ENCODE results near the gene VPS35. TPM values are rescaled to one million over a fixed set of nuclear protein-coding genes. Genes with fewer than 3 reads are reported as not detected.

Gene VPS35
- polyA plus RNA-seq, 1 donor from 2014 or later, result 155 TPM

- TF ChIP-seq EP300 (conservative IDR thresholded peaks at IDR 0.05; ENCODE audit: poor library complexity, severe bottlenecking) (no peak), REST (IDR thresholded peaks at IDR 0.05; ENCODE audit: borderline replicate concordance) (no peak)
- Histone ChIP-seq H3K27ac (ENCODE audit: low read length) (no peak overlapping the region), H4K20me1 (ENCODE audit: insufficient read depth) (no peaks in the 10 kb centered on the region), H3K9ac (ENCODE audit: low read length) (no peak overlapping the region), H3K79me2 (replicated peaks; ENCODE audit: insufficient read depth, low read length) (no peaks in the 10 kb centered on the region), H3K4me2 (ENCODE audit: low read length) (no peak overlapping the region), H3K36me3 (ENCODE audit: insufficient read depth, low read length) (no peaks in the 10 kb centered on the region), H3K9me2 (ENCODE audit: insufficient read depth, low read length) (no peaks in the 10 kb centered on the region), H3K27me3 (ENCODE audit: insufficient read depth, low read depth, low read length) (no peaks in the 10 kb centered on the region), H3K4me3 (ENCODE audit: low read length) (no peak overlapping the region), H2AFZ (ENCODE audit: low read depth, low read length) (no peak overlapping the region), H3F3A (ENCODE audit: insufficient read depth, low read length, poor library complexity, severe bottlenecking) (no peaks in the 10 kb centered on the region), H3K9me3 (ENCODE audit: low read length) (no peaks in the 10 kb centered on the region)
Observed at GRCh38 chr16:46712911-46713310, 23.9 kb upstream of the VPS35 start.

GRCh38 chr16:46711106-46712058, 22.4 kb upstream of the VPS35 start:
- H4K20me1 ChIP-seq (ENCODE audit: insufficient read depth), result no peaks in the 10 kb centered on the region
- H3K9ac ChIP-seq (ENCODE audit: low read length), result no peak overlapping the region
- no peaks in the 10 kb centered on the region for H3K79me2 ChIP-seq (replicated peaks; ENCODE audit: insufficient read depth, low read length)
- no peaks in the 10 kb centered on the region for H3K36me3 ChIP-seq (ENCODE audit: insufficient read depth, low read length)
- TF ChIP-seq REST (IDR thresholded peaks at IDR 0.05; ENCODE audit: borderline replicate concordance) (no peak), SMC3 (conservative IDR thresholded peaks at IDR 0.05; ENCODE audit: poor library complexity) (no peak), MXI1 (conservative IDR thresholded peaks at IDR 0.05; ENCODE audit: poor library complexity, severe bottlenecking) (no peak), EZH2 (IDR thresholded peaks at IDR 0.05; ENCODE audit: borderline replicate concordance, insufficient read depth, low read length, poor library complexity, severe bottlenecking) (no peak), RAD21 (conservative IDR thresholded peaks at IDR 0.05) (no peak), POLR2AphosphoS5 (IDR thresholded peaks at IDR 0.05) (no peak), TAF1 (IDR thresholded peaks at IDR 0.05; ENCODE audit: low read depth) (no peak), CTCF (IDR thresholded peaks at IDR 0.05; ENCODE audit: poor library complexity, severe bottlenecking) (no peak), EP300 (conservative IDR thresholded peaks at IDR 0.05; ENCODE audit: poor library complexity, severe bottlenecking) (no peak)
- H3K9me3 ChIP-seq (ENCODE audit: low read length), result no peaks in the 10 kb centered on the region
- no peaks in the 10 kb centered on the region for H3K9me2 ChIP-seq (ENCODE audit: insufficient read depth, low read length)
- H3K27ac ChIP-seq (ENCODE audit: low read length), result no peak overlapping the region
- no peak overlapping the region for H3K4me2 ChIP-seq (ENCODE audit: low read length)
- no peaks in the 10 kb centered on the region for H3F3A ChIP-seq (ENCODE audit: insufficient read depth, low read length, poor library complexity, severe bottlenecking)
- H2AFZ ChIP-seq (ENCODE audit: low read depth, low read length), result no peak overlapping the region
- H3K27me3 ChIP-seq (ENCODE audit: insufficient read depth, low read depth, low read length), result no peaks in the 10 kb centered on the region
- no peak overlapping the region for H3K4me3 ChIP-seq (ENCODE audit: low read length)
